T-helper 2 cell treated with Interferon-gamma antibody and Interleukin-4, amounts not matched to agents 5 μg/mL and 100 μg/mL, for 36 hours (primary cell): ENCODE results near the gene FHDC1.

Experiments used
- DNase-seq: peaks from one replicate; pipeline ENCODE4 v3.0.0; 2021; ENCODE audit warnings: low spot score
- H3K27ac Mint-ChIP-seq: one replicate; pipeline ENCODE4 v1.8.0; 2021; ENCODE audit warnings: mild to moderate bottlenecking, mixed read lengths
- H3K27me3 Mint-ChIP-seq: one replicate; pipeline ENCODE4 v1.8.0; 2021; ENCODE audit warnings: low read depth, mixed read lengths
- H3K36me3 Mint-ChIP-seq: one replicate; pipeline ENCODE4 v1.8.0; 2021; ENCODE audit warnings: low read depth, mixed read lengths
- H3K4me1 Mint-ChIP-seq: one replicate; pipeline ENCODE4 v1.8.0; 2021; ENCODE audit warnings: low read depth, mixed read lengths
- H3K4me3 Mint-ChIP-seq: one replicate; pipeline ENCODE4 v1.8.0; 2022; ENCODE audit warnings: mild to moderate bottlenecking, moderate library complexity, mixed read lengths
- H3K9me3 Mint-ChIP-seq: one replicate; pipeline ENCODE4 v1.8.0; 2021; ENCODE audit warnings: mixed read lengths

The FHDC1 gene

DNA sequence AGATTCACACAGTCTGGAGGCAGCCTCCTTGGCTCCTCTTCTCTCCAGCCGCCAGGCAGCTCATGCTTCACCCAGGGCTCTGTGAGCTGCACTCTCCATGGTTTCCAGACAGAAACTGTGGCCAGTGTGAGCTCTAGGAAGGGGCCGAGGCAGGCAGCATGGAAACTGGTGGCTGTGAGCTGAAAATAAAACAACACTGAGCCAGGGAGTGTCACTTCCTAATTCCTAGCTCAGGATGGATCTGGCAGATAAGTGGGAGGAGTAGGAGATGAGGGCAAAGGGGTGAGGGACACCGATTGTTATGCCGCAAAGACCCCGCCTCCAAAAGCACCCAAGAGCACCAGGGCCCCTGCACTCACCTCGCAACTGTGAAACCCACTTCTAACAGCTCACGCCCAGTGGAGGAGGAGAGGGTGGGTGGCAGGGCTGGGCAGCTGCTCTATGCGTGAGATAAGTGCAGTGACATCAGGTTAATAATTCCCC is 69.8 kb downstream of the FHDC1 start:
- Mint-ChIP-seq H3K36me3 (no peaks in the 10 kb centered on the region), H3K27me3 (peaks cover 4% of the 10 kb centered on the region), H3K27ac (no peak overlapping the region), H3K9me3 (no peaks in the 10 kb centered on the region), H3K4me1 (no peaks in the 10 kb centered on the region), H3K4me3 (no peak overlapping the region)
- DNase-seq = no peak

- no peak overlapping the region for H3K27ac Mint-ChIP-seq
- H3K9me3 Mint-ChIP-seq = no peaks in the 10 kb centered on the region
- peaks cover 2% of the 10 kb centered on the region for H3K27me3 Mint-ChIP-seq
- no peaks in the 10 kb centered on the region for H3K36me3 Mint-ChIP-seq
- DNase-seq = no peak
- H3K4me3 Mint-ChIP-seq = no peak overlapping the region
- H3K4me1 Mint-ChIP-seq = no peaks in the 10 kb centered on the region
Observed at GRCh38 chr4:153008578-153009199, 72.6 kb downstream of the FHDC1 start.

DNA sequence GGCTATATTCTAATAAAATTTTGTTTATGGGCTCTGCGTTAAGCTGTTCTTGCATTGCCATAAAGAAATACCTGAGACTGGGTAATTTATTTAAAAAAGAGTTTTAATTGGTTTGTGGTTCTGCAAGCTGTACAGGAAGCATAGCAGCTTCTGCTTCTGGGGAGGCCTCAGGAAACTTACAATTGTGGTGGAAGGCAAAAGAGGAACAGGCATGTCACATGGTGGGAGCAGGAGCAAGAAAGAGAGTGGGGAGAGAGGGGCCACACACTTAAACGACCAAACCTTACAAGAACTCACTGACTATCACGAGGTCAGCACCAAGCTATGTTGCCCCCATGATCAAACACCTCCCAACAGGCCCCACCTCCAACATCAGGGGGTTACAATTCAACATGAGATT is 74.0 kb downstream of the FHDC1 start:
- no peaks in the 10 kb centered on the region for H3K36me3 Mint-ChIP-seq
- H3K4me1 Mint-ChIP-seq = no peaks in the 10 kb centered on the region
- H3K27ac Mint-ChIP-seq = no peak overlapping the region
- H3K4me3 Mint-ChIP-seq = no peak overlapping the region
- H3K9me3 Mint-ChIP-seq = no peaks in the 10 kb centered on the region
- no peaks in the 10 kb centered on the region for H3K27me3 Mint-ChIP-seq
- no peak for DNase-seq

- Mint-ChIP-seq H3K9me3 (no peaks in the 10 kb centered on the region), H3K27ac (no peak overlapping the region), H3K36me3 (no peaks in the 10 kb centered on the region), H3K27me3 (no peaks in the 10 kb centered on the region), H3K4me3 (no peak overlapping the region), H3K4me1 (no peaks in the 10 kb centered on the region)
- no peak for DNase-seq
Observed at GRCh38 chr4:153013202-153013977, 77.3 kb downstream of the FHDC1 start.

- no peaks in the 10 kb centered on the region for H3K36me3 Mint-ChIP-seq
- no peaks in the 10 kb centered on the region for H3K27me3 Mint-ChIP-seq
- no peaks in the 10 kb centered on the region for H3K4me1 Mint-ChIP-seq
- no peaks in the 10 kb centered on the region for H3K9me3 Mint-ChIP-seq
- no peak for DNase-seq
- no peak overlapping the region for H3K27ac Mint-ChIP-seq
- no peak overlapping the region for H3K4me3 Mint-ChIP-seq
Observed at GRCh38 chr4:153014460-153014859, 78.3 kb downstream of the FHDC1 start.

DNA sequence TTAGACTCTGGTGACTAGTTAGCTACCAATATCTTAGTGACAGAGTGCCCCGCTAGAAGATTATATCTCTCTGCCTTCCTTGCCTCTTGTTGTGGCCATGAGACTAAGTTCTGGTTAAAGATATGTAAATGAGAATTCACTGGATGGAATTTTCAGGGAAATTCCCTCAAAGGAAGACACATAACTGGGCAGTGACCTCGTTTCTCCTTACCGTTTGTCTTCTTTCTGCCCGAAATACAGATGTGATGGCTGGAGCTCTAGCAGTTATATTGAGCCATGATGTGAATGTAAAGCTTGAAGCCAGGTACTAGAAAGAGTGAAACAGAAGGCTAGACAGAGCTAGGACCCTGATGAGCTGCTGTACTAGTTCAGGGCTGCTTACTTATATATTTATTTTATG is 80.5 kb downstream of the FHDC1 start:
- no peak overlapping the region for H3K27ac Mint-ChIP-seq
- no peaks in the 10 kb centered on the region for H3K36me3 Mint-ChIP-seq
- H3K4me3 Mint-ChIP-seq = no peak overlapping the region
- H3K4me1 Mint-ChIP-seq = no peaks in the 10 kb centered on the region
- no peak for DNase-seq
- no peaks in the 10 kb centered on the region for H3K9me3 Mint-ChIP-seq
- H3K27me3 Mint-ChIP-seq = no peaks in the 10 kb centered on the region

- no peak for DNase-seq
Observed at GRCh38 chr4:153018031-153018430, 81.9 kb downstream of the FHDC1 start.

GRCh38 chr4:153018684-153019083 is 82.6 kb downstream of the FHDC1 start:
- Mint-ChIP-seq H3K36me3 (no peaks in the 10 kb centered on the region), H3K9me3 (no peaks in the 10 kb centered on the region), H3K27ac (no peak overlapping the region), H3K27me3 (no peaks in the 10 kb centered on the region), H3K4me1 (no peaks in the 10 kb centered on the region), H3K4me3 (no peak overlapping the region)
- no peak for DNase-seq

More at GRCh38 chr4:153018031-153018430, 81.9 kb downstream of the FHDC1 start:
- H3K36me3 Mint-ChIP-seq = no peaks in the 10 kb centered on the region
- H3K4me1 Mint-ChIP-seq = no peaks in the 10 kb centered on the region
- H3K9me3 Mint-ChIP-seq = no peaks in the 10 kb centered on the region
- no peaks in the 10 kb centered on the region for H3K27me3 Mint-ChIP-seq
- H3K27ac Mint-ChIP-seq = no peak overlapping the region
- no peak overlapping the region for H3K4me3 Mint-ChIP-seq

DNA sequence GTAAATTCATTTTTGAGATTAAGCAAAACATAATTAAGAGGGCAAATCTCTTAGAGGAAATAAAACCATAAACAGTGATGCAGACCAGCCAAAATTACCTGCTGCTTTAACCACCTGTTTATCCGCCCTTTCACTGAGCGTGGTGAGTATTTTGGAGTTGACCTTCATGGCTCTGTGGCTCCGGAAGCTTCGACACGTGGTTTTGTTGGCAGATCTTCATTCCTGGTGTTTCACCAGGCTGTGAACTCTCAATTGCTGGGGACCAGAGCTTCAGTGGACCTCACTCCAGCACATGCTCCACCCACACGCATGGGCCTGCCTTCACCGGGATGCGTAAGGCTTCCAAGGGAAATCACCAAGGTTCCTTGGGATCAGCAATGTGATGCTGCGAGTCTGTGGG is 83.8 kb downstream of the FHDC1 start:
- H3K36me3 Mint-ChIP-seq = no peaks in the 10 kb centered on the region
- no peak overlapping the region for H3K4me3 Mint-ChIP-seq
- DNase-seq = no peak
- no peaks in the 10 kb centered on the region for H3K9me3 Mint-ChIP-seq
- H3K27me3 Mint-ChIP-seq = no peaks in the 10 kb centered on the region
- no peak overlapping the region for H3K27ac Mint-ChIP-seq
- H3K4me1 Mint-ChIP-seq = no peaks in the 10 kb centered on the region

DNA sequence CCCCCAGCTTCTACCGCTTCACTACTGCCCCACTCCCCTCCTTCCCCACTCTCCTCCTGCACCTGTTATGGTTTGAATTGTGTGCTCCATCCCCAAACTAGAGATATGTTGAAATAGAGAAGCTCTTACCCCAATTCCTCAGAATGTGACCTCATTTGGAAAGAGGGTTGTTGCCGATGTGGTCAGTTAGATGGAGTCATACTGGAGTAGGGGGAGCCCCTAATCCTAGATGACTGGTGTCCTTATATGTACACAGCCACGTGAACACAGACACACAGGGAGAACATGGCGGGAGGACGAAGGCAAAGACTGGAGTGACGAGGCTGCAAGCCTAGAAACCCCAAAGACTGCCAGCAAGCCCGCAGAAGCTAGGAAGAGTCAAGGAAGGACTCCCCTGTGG is 84.3 kb downstream of the FHDC1 start:
- Mint-ChIP-seq H3K36me3 (no peaks in the 10 kb centered on the region), H3K9me3 (no peaks in the 10 kb centered on the region), H3K4me3 (no peak overlapping the region), H3K27ac (no peak overlapping the region), H3K27me3 (no peaks in the 10 kb centered on the region), H3K4me1 (no peaks in the 10 kb centered on the region)
- no peak for DNase-seq

GRCh38 chr4:153021276-153021675 is 85.2 kb downstream of the FHDC1 start:
- DNase-seq = no peak
- H3K4me3 Mint-ChIP-seq = no peak overlapping the region
- H3K36me3 Mint-ChIP-seq = no peaks in the 10 kb centered on the region
- H3K9me3 Mint-ChIP-seq = no peaks in the 10 kb centered on the region
- H3K27me3 Mint-ChIP-seq = no peaks in the 10 kb centered on the region
- no peaks in the 10 kb centered on the region for H3K4me1 Mint-ChIP-seq
- no peak overlapping the region for H3K27ac Mint-ChIP-seq

DNA sequence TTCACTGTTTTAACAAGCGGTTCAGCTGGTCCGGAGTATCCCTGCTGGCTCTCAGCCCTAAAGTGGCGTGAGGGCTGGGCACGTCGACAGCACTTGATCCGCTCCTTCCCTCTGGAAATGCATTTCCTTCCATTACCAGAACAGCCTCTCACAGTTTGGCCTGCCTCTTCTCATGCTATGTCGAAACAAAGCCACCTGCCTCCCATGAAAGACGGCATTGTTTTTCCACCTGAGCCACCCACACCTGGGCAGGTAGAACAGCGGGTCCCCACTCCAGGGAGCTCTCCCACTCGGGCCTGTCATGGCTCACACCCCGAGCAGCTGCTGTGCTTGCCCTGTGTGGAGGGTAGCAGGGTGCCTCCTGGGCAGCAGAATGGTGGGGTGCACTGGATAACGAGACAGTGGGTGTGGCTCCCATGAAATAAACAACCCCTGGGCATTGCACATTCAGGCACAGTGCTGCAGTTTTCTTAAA is 86.2 kb downstream of the FHDC1 start:
- Mint-ChIP-seq H3K27me3 (no peaks in the 10 kb centered on the region), H3K27ac (no peak overlapping the region), H3K4me3 (no peak overlapping the region), H3K36me3 (no peaks in the 10 kb centered on the region), H3K9me3 (no peaks in the 10 kb centered on the region), H3K4me1 (no peaks in the 10 kb centered on the region)
- no peak for DNase-seq

GRCh38 chr4:153023139-153023538 is 87.0 kb downstream of the FHDC1 start:
- H3K9me3 Mint-ChIP-seq = no peaks in the 10 kb centered on the region
- H3K27ac Mint-ChIP-seq = no peak overlapping the region
- H3K27me3 Mint-ChIP-seq = no peaks in the 10 kb centered on the region
- no peaks in the 10 kb centered on the region for H3K4me1 Mint-ChIP-seq
- H3K4me3 Mint-ChIP-seq = no peak overlapping the region
- H3K36me3 Mint-ChIP-seq = no peaks in the 10 kb centered on the region
- no peak for DNase-seq

- no peak overlapping the region for H3K4me3 Mint-ChIP-seq
- no peaks in the 10 kb centered on the region for H3K27me3 Mint-ChIP-seq
- no peak overlapping the region for H3K27ac Mint-ChIP-seq
- H3K4me1 Mint-ChIP-seq = no peaks in the 10 kb centered on the region
- H3K9me3 Mint-ChIP-seq = peaks cover under 1% of the 10 kb centered on the region
- DNase-seq = no peak
- no peaks in the 10 kb centered on the region for H3K36me3 Mint-ChIP-seq
Observed at GRCh38 chr4:153023692-153024394, 87.7 kb downstream of the FHDC1 start.
